Upper lobe of left lung (tissue), 6 donors: Measurements from ENCODE around the gene SFRP2. TPM values are rescaled to one million over a fixed set of nuclear protein-coding genes. Genes with fewer than 3 reads are reported as not detected.

ENCODE experiments used
- ATAC-seq, 2 donors: fragments of 200-7000 bp; cut with Tn5 transposase; one replicate each; pipeline ENCODE4 v1.9.1; 2022; ENCODE audit warnings: mild to moderate bottlenecking in 2 of 2, moderate library complexity in 2 of 2; ENCODE audit not compliant: low FRiP score in 2 of 2
- DNase-seq, 2 donors: peaks; one replicate each; pipeline ENCODE4 v3.0.0-alpha.2; 2019 to 2020
- H3K27ac ChIP-seq, 4 donors: fragments of 200-600 bp; sonication (generic); one replicate each; pipeline ENCODE4 v1.5.1; 2016 to 2019
- H3K27me3 ChIP-seq, 4 donors: fragments of 200-600 bp; sonication (generic); one replicate each; pipeline ENCODE4 v1.5.1; 2017 to 2019
- H3K36me3 ChIP-seq, 4 donors: fragments of 200-600 bp; sonication (generic); one replicate each; pipeline ENCODE4 v1.5.1; 2016 to 2019
- H3K4me1 ChIP-seq, 4 donors: fragments of 200-600 bp; sonication (generic); one replicate each; pipeline ENCODE4 v1.5.1; 2018 to 2019
- H3K4me3 ChIP-seq, 4 donors: fragments of 200-600 bp; sonication (generic); one replicate each; pipeline ENCODE4 v1.5.1; 2017 to 2019; ENCODE audit warnings: mild to moderate bottlenecking in 2 of 4, moderate library complexity in 1 of 4
- H3K9me3 ChIP-seq, 4 donors: fragments of 200-600 bp; sonication (generic); one replicate each; pipeline ENCODE4 v1.5.1; 2018 to 2019
- EP300 ChIP-seq, 4 donors: sonication (generic); formaldehyde crosslinking; IDR thresholded peaks; one replicate each; pipeline ENCODE4 v1.5.1; 2017; ENCODE audit warnings: antibody characterized with exemption in 4 of 4, control low read depth in 2 of 4
- POLR2A ChIP-seq, 4 donors: fragments of 450-650 bp; IDR thresholded peaks; one replicate each; pipeline ENCODE4 v1.5.1; 2016 to 2017; ENCODE audit warnings: antibody characterized with exemption in 4 of 4, mild to moderate bottlenecking in 2 of 4
- POLR2AphosphoS5 ChIP-seq, 2 donors: sonication (generic); formaldehyde crosslinking; IDR thresholded peaks; one replicate each; pipeline ENCODE4 v1.5.1; 2017; ENCODE audit warnings: antibody characterized with exemption in 2 of 2
- WGBS, 2 donors: methylation state at CpG; one replicate each; pipeline ENCODE4 v1.1.5; 2017 to 2018; 5-methylcytosine and 5-hydroxymethylcytosine counted together
- total RNA-seq, 6 donors: library from RNA; depleted of rRNA in 4 of 6; stranded (reverse); fragments of >200 nt in 4 of 6; gene quantifications; one replicate each; pipeline versions ENCODE4 v1.1.0 to v1.2.1, GENCODE V29; 2016 to 2021
- TF ChIP-seq, protein P1 (sequence below), 6 experiments: fragments of 450-650 bp in 4 of 6; fragments of 200-600 bp in 2 of 6; sonication (generic) in 2 of 6; IDR thresholded peaks; one replicate each; pipeline ENCODE4 v1.5.1; 2016 to 2019; ENCODE audit warnings: antibody characterized with exemption in 6 of 6
- donor health status: DM: no; HTN: no; CAD: no; lungs with moderate emphysema.
- donor health status: DM: no; HTN: yes; CAD: no; lungs with severe emphysema.

Gene SFRP2, protein sequence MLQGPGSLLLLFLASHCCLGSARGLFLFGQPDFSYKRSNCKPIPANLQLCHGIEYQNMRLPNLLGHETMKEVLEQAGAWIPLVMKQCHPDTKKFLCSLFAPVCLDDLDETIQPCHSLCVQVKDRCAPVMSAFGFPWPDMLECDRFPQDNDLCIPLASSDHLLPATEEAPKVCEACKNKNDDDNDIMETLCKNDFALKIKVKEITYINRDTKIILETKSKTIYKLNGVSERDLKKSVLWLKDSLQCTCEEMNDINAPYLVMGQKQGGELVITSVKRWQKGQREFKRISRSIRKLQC
- 10 to 100 TPM in 2 of 6 donors, 1 to 10 TPM in 2, under 1 TPM in 1, not detected in 1; 0.98 to 45.2 (median 3.2) TPM for total RNA-seq

DNA sequence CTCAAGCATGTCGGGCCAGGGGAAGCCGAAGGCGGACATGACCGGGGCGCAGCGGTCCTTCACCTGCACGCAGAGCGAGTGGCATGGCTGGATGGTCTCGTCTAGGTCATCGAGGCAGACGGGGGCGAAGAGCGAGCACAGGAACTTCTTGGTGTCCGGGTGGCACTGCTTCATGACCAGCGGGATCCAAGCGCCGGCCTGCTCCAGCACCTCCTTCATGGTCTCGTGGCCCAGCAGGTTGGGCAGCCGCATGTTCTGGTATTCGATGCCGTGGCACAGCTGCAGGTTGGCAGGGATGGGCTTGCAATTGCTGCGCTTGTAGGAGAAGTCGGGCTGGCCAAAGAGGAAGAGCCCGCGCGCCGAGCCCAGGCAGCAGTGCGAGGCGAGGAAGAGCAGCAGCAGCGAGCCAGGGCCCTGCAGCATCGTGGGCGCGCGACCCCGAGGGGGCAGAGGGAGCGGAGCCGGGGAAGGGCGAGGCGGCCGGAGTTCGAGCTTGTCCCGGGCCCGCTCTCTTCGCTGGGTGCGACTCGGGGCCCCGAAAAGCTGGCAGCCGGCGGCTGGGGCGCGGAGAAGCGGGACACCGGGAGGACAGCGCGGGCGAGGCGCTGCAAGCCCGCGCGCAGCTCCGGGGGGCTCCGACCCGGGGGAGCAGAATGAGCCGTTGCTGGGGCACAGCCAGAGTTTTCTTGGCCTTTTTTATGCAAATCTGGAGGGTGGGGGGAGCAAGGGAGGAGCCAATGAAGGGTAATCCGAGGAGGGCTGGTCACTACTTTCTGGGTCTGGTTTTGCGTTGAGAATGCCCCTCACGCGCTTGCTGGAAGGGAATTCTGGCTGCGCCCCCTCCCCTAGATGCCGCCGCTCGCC, at the start of gene SFRP2:
Gene SFRP2, minus strand, starts transcription at position 671 of the 864 bp plus-strand sequence. Its CDS starts 248 bp downstream, at position 423.
- no peaks in the 10 kb centered on the region for H3K9me3 ChIP-seq
- peak within 1 kb of the TSS in 3 of 4 donors; percentile 15 to 33 (median 30) for H3K4me3 ChIP-seq
- H3K27me3 ChIP-seq, result peaks cover 0 to 61% (median 35%) of the 10 kb centered on the region in 4 donors
- WGBS, 2 donors, result 4 to 7% methylated on average over 17 to 45 of the region's 72 CpGs
- no peaks in the 10 kb centered on the region for H3K36me3 ChIP-seq
- DNase-seq (peak in 1 of 2 donors; percentile 84), ATAC-seq (peak in 1 of 2 donors; percentile 53)
- peaks cover 18 to 49% (median 37%) of the 10 kb centered on the region in 4 donors for H3K4me1 ChIP-seq
- TF ChIP-seq, protein P1, sequence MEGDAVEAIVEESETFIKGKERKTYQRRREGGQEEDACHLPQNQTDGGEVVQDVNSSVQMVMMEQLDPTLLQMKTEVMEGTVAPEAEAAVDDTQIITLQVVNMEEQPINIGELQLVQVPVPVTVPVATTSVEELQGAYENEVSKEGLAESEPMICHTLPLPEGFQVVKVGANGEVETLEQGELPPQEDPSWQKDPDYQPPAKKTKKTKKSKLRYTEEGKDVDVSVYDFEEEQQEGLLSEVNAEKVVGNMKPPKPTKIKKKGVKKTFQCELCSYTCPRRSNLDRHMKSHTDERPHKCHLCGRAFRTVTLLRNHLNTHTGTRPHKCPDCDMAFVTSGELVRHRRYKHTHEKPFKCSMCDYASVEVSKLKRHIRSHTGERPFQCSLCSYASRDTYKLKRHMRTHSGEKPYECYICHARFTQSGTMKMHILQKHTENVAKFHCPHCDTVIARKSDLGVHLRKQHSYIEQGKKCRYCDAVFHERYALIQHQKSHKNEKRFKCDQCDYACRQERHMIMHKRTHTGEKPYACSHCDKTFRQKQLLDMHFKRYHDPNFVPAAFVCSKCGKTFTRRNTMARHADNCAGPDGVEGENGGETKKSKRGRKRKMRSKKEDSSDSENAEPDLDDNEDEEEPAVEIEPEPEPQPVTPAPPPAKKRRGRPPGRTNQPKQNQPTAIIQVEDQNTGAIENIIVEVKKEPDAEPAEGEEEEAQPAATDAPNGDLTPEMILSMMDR (IDR thresholded peaks at IDR 0.05), result no peak
- no peak within 1 kb of the TSS for H3K27ac ChIP-seq

DNA sequence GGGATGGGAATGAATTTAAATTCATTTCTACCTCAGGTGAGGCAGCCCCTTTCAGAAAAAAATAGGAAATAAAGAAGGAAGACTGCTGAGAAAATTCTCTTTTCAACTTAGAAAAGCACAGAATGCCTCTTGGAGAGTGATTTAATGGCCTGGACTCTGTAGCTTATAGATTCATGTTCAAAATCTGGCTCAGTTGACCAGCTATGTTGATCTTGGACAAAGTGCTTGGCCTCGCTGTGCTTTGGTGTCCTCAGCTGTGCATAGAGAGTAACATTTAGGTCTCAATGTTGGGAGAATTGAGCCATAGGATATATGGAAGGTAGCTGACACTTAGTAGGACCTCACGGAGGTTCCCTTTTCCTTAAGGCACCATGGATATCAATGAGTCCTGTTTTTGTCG, 49.7 kb upstream of the SFRP2 start:
- H3K36me3 ChIP-seq, result no peaks in the 10 kb centered on the region
- H3K27me3 ChIP-seq, result no peaks in the 10 kb centered on the region
- no peak for ATAC-seq
- no peak overlapping the region for H3K27ac ChIP-seq
- no peak for DNase-seq
- H3K4me3 ChIP-seq, result no peak overlapping the region
- no peaks in the 10 kb centered on the region for H3K4me1 ChIP-seq
- H3K9me3 ChIP-seq, result no peaks in the 10 kb centered on the region
- no peak for TF ChIP-seq POLR2AphosphoS5 (IDR thresholded peaks at IDR 0.05)
- no peak for TF ChIP-seq EP300 (IDR thresholded peaks at IDR 0.05)
- no peak for TF ChIP-seq POLR2A (IDR thresholded peaks at IDR 0.05)
- TF ChIP-seq, protein P1 (IDR thresholded peaks at IDR 0.05), result no peak
- WGBS, 2 donors, result 58 to 68% methylated on average over 3 of the region's 3 CpGs

- DNase-seq, result no peak
- ATAC-seq, result no peak
- TF ChIP-seq, protein P1 (IDR thresholded peaks at IDR 0.05), result no peak
- TF ChIP-seq EP300 (IDR thresholded peaks at IDR 0.05) (no peak), POLR2AphosphoS5 (IDR thresholded peaks at IDR 0.05) (no peak)
- Histone ChIP-seq H3K27ac (no peak overlapping the region), H3K4me1 (no peaks in the 10 kb centered on the region), H3K27me3 (no peaks in the 10 kb centered on the region), H3K36me3 (no peaks in the 10 kb centered on the region), H3K4me3 (no peak overlapping the region), H3K9me3 (no peaks in the 10 kb centered on the region)
- WGBS, 2 donors, result 89 to 90% methylated on average over 5 of the region's 5 CpGs
Observed at GRCh38 chr4:153834901-153835300, 46.0 kb upstream of the SFRP2 start.

DNA sequence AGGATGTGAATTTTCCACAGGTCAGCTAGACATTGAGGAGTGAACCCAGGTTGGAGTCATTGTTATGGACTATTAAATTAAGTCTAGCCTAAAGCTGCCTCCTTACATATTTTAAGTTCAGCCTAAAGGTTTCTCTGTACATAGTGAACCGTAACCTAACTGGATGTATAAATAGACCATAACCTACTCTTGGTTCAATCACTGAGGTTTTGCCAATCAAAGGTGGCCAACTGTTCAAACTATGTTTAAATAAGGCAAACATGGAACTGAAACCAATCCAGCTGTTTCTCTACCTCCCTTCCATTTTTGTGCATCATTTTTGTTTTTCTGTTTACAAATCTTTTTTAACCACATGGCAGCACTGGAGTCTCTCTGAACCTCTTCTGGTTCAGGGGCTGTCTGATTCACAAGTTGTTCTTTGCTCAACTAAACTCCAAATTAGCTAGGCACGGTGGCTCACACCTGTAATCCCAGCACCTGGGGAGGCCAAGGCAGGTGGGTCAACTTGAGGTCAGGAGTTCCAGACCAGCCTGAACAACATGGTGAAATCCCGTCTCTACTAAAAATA, 43.9 kb upstream of the SFRP2 start:
- Histone ChIP-seq H3K27ac (no peak overlapping the region), H3K36me3 (no peaks in the 10 kb centered on the region), H3K4me1 (no peaks in the 10 kb centered on the region), H3K4me3 (no peak overlapping the region), H3K27me3 (no peaks in the 10 kb centered on the region), H3K9me3 (no peaks in the 10 kb centered on the region)
- no peak for ATAC-seq
- 91 to 98% methylated on average over 3 of the region's 3 CpGs for WGBS, 2 donors
- DNase-seq, result no peak
- TF ChIP-seq, protein P1 (IDR thresholded peaks at IDR 0.05), result no peak
- no peak for TF ChIP-seq POLR2AphosphoS5 (IDR thresholded peaks at IDR 0.05)
- TF ChIP-seq POLR2A (IDR thresholded peaks at IDR 0.05), result no peak
- no peak for TF ChIP-seq EP300 (IDR thresholded peaks at IDR 0.05)
